H1 (cell line): ENCODE data around the gene ITPK1. TPM values are rescaled to one million over a fixed set of nuclear protein-coding genes. Genes with fewer than 3 reads are reported as not detected.

Experiments used
- polyA plus RNA-seq, 7 experiments: library from polyadenylated mRNA; depleted of rRNA in 3 of 7; stranded (reverse) in 5 of 7; unstranded in 2 of 7; fragments of >200 nt in 5 of 7; fragments of 200-250 nt in 2 of 7; gene quantifications; 1 replicate in 5 of 7; 2 replicates in 1 of 7; 4 replicates in 1 of 7; pipeline versions ENCODE4 v1.2.1 to v1.2.3, GENCODE V29; 2011 to 2013; ENCODE audit warnings: missing spikeins in 2 of 7, mixed read lengths in 2 of 7
- total RNA-seq: library from RNA; stranded (reverse); fragmentation: NEBNext Ultra II Directional; extraction: Animal tissue kit (Norgen Biotek cat#: 25700); gene quantifications from 2 replicates; pipeline ENCODE4 v1.2.1, GENCODE V29; 2021
- TF ChIP-seq, protein P1 (sequence below): IDR thresholded peaks from 2 replicates; pipeline ENCODE4 v1.6.1; 2011; ENCODE audit warnings: low read length, improper control_type of control experiment

The ITPK1 gene
- total and polyA plus RNA-seq, 2 of the 8 experiments (the other 6 are each of a cell fraction or from before 2014, with no cell fraction given), result 108 to 143 TPM

DNA sequence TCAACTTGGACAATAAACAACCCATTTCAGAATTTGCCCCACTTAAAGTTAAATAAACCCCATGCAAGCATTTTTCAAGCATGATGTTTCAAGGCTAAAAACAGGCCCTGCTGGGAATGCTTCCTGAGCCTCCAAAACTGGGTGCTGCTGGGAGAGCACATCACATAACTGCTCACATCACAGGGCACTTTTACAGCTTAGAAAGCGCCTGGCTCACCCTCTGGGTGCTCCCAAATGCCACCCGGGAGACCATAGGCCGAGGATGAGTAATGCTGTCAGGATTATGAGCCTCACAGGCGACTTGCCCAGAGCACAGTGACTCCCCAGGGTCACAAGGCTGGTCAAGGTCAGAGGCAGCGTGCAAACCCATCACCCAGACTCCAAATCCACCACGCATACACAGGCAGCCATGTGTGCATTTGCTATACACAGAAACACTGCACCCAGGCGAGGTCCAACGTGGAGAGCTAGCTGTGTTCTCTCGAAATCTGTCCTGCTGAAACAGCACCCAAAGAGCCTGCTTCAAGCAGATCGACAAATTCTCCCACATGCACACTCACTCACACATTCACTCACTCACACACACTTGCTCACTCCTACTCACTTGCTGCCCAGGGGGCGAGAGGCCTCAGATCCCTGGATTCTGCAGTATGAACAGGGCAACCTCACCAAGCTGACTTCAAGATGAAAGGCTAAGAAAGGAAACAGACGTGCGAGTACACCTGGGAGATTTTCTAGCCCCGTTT lies 58.7 kb downstream of the ITPK1 start (continued):
- TF ChIP-seq, protein P1, sequence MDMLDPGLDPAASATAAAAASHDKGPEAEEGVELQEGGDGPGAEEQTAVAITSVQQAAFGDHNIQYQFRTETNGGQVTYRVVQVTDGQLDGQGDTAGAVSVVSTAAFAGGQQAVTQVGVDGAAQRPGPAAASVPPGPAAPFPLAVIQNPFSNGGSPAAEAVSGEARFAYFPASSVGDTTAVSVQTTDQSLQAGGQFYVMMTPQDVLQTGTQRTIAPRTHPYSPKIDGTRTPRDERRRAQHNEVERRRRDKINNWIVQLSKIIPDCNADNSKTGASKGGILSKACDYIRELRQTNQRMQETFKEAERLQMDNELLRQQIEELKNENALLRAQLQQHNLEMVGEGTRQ, result no peak
